Spleen (tissue), 7 donors: ENCODE measurements around the gene GPR62.

Source experiments
- CTCF ChIP-seq, 11 experiments: fragments of 200-600 bp in 7 of 11; fragments of 450-650 bp in 4 of 11; sonication (generic) in 4 of 11; IDR thresholded peaks in 8 of 11; conservative IDR thresholded peaks in 3 of 11; 1 replicate in 7 of 11; 2 replicates in 4 of 11; pipeline versions ENCODE4 v1.4.0 to v1.8.0; 2016 to 2021; ENCODE audit warnings: antibody characterized with exemption in 11 of 11, inconsistent platforms in 4 of 11, mild to moderate bottlenecking in 1 of 11
- POLR2A ChIP-seq, 3 donors: fragments of 450-650 bp; IDR thresholded peaks; one replicate each; pipeline ENCODE4 v1.5.1; 2017; ENCODE audit warnings: antibody characterized with exemption in 3 of 3, mild to moderate bottlenecking in 1 of 3
- POLR2AphosphoS5 ChIP-seq, 3 donors: sonication (generic); formaldehyde crosslinking; IDR thresholded peaks; one replicate each; pipeline ENCODE4 v1.5.1; 2017; ENCODE audit warnings: antibody characterized with exemption in 3 of 3
- donor health status: DM: no; HTN: no; CAD: no; lungs with moderate emphysema.
- donor health status: DM: no; HTN: no; CAD: no.
- donor health status: DM: no; HTN: no; CAD: no.

- TF ChIP-seq CTCF (IDR thresholded peaks at IDR 0.05 in 8 of 11, conservative IDR thresholded peaks at IDR 0.05 in 3 of 11) = no peak
- no peak for TF ChIP-seq POLR2A (IDR thresholded peaks at IDR 0.05)
- peak in 1 of 3 donors; percentile 11 for TF ChIP-seq POLR2AphosphoS5 (IDR thresholded peaks at IDR 0.05)
Measured at GRCh38 chr3:51986010-51986947, 31.1 kb downstream of the GPR62 start.
